HCT116 (cell line): ENCODE data around the gene OR10G3. TPM values are rescaled to one million over a fixed set of nuclear protein-coding genes. Genes with fewer than 3 reads are reported as not detected.

Experiments used
- ATAC-seq: fragments of 200-7000 bp; cut with Tn5 transposase; 2 replicates; pipeline ENCODE4 v1.9.1; 2020; ENCODE audit warnings: mild to moderate bottlenecking, moderate library complexity
- Bru-seq: library from RNA; stranded (reverse); fragments of 400-500 nt; gene quantifications from one replicate; lab custom pipeline; 2021; lab: Mats Ljungman, UMichigan
- BruChase-seq, 2 experiments: library from RNA; stranded (reverse); fragments of 400-500 nt; gene quantifications; one replicate each; lab custom pipeline; 2021; lab: Mats Ljungman, UMichigan
- BruUV-seq: library from RNA; stranded (reverse); fragments of 400-500 nt; replicated peaks from 2 replicates; lab custom pipeline; 2021; lab: Mats Ljungman, UMichigan
- CTCF ChIA-PET: fragments of 300-600 bp; sonication (Branson Sonifier 250); formaldehyde crosslinking; loops from one replicate; lab custom pipeline; 2021; ENCODE audit warnings: antibody characterized with exemption; lab: Charles Lee
- POLR2A ChIA-PET: fragments of 300-600, 350-600 bp; sonication (Branson Sonifier 250); formaldehyde crosslinking; loops from one replicate; lab custom pipeline; 2021; ENCODE audit warnings: antibody characterized with exemption; lab: Charles Lee
- RAD21 ChIA-PET, 2 experiments: fragments of 300-600 bp; sonication (Branson Sonifier 250); formaldehyde crosslinking; loops; one replicate each; lab custom pipeline; 2023; ENCODE audit warnings: low total read pairs in 2 of 2; ENCODE audit not compliant: uncharacterized antibody in 2 of 2, unreplicated experiment in 2 of 2, low non-redundant PET in 1 of 2; lab: Charles Lee
- DNase-seq: peaks from one replicate; pipeline ENCODE4 v3.0.0-alpha.2; 2010; ENCODE audit warnings: low read depth, low spot score
- H2AFZ ChIP-seq: fragments of 200-600 bp; shearing (Covaris generic), sonication (generic); 2 replicates; pipeline ENCODE4 v1.6.1; 2017; ENCODE audit warnings: low read depth, mixed run types, mixed read lengths, antibody characterized with exemption, low read length; ENCODE audit not compliant: poor library complexity, severe bottlenecking
- H3K27ac ChIP-seq: 2 replicates; pipeline ENCODE4 v1.5.1; 2012; ENCODE audit warnings: low read depth, low read length
- H3K27me3 ChIP-seq: fragments of 200-600 bp; sonication (generic); 2 replicates; pipeline ENCODE4 v1.6.1; 2016; ENCODE audit warnings: mixed run types, low read length, mixed read lengths; ENCODE audit not compliant: insufficient read depth
- H3K36me3 ChIP-seq, 2 experiments: fragments of 200-500 bp in 1 of 2; fragments of 200-600 bp in 1 of 2; sonication (Bioruptor generic) in 1 of 2; sonication (generic) in 1 of 2; 2 replicates each; pipeline versions ENCODE4 v1.5.1 to v1.6.1; 2014 to 2016; ENCODE audit warnings: low read length in 2 of 2, inconsistent platforms in 1 of 2, mixed read lengths in 1 of 2, mixed run types in 1 of 2; ENCODE audit not compliant: insufficient read depth in 2 of 2, control insufficient read depth in 1 of 2
- H3K4me1 ChIP-seq, 2 experiments: fragments of 200-600 bp in 1 of 2; sonication (generic) in 1 of 2; 2 replicates each; pipeline versions ENCODE4 v1.5.1 to v1.6.1; 2012 to 2017; ENCODE audit warnings: low read length in 2 of 2, inconsistent platforms in 1 of 2, mild to moderate bottlenecking in 1 of 2, mixed read lengths in 1 of 2, mixed run types in 1 of 2, moderate library complexity in 1 of 2; ENCODE audit not compliant: insufficient read depth in 2 of 2, control insufficient read depth in 1 of 2
- H3K4me2 ChIP-seq: fragments of 200-600 bp; sonication (generic); 2 replicates; pipeline ENCODE4 v1.6.1; 2017; ENCODE audit warnings: mixed run types, low read length, mixed read lengths
- H3K4me3 ChIP-seq, 2 experiments: fragments of 200-600 bp in 1 of 2; sonication (generic) in 1 of 2; replicated peaks in 1 of 2; 2 replicates each; pipeline ENCODE4 v1.5.1; 2011 to 2016; ENCODE audit warnings: low read length in 2 of 2, control low read depth in 1 of 2, low read depth in 1 of 2, mild to moderate bottlenecking in 1 of 2, mixed read lengths in 1 of 2, mixed run types in 1 of 2
- H3K79me2 ChIP-seq: fragments of 200-600 bp; sonication (generic); 2 replicates; pipeline ENCODE4 v1.6.1; 2017; ENCODE audit warnings: mild to moderate bottlenecking, mixed run types, low read length, moderate library complexity, mixed read lengths; ENCODE audit not compliant: insufficient read depth
- H3K9ac ChIP-seq: fragments of 200-600 bp; sonication (generic); 2 replicates; pipeline ENCODE4 v1.6.1; 2016; ENCODE audit warnings: low read length, mixed read lengths
- H3K9me2 ChIP-seq: fragments of 200-600 bp; sonication (generic), shearing (Covaris generic); 2 replicates; pipeline ENCODE4 v1.6.1; 2017; ENCODE audit warnings: mixed run types, mild to moderate bottlenecking, moderate library complexity; ENCODE audit not compliant: insufficient read depth
- H3K9me3 ChIP-seq, 2 experiments: fragments of 200-500 bp in 1 of 2; fragments of 200-600 bp in 1 of 2; sonication (Bioruptor generic) in 1 of 2; sonication (generic) in 1 of 2; 2 replicates each; pipeline ENCODE4 v1.6.1; 2014 to 2017; ENCODE audit warnings: low read length in 2 of 2, mixed read lengths in 2 of 2, inconsistent platforms in 1 of 2, low read depth in 1 of 2, mild to moderate bottlenecking in 1 of 2, mixed run types in 1 of 2, moderate library complexity in 1 of 2; ENCODE audit not compliant: control insufficient read depth in 1 of 2, insufficient read depth in 1 of 2
- H4K20me1 ChIP-seq: fragments of 200-600 bp; sonication (generic), shearing (Covaris generic); 2 replicates; pipeline ENCODE4 v1.6.1; 2017; ENCODE audit warnings: mixed run types, mild to moderate bottlenecking, moderate library complexity; ENCODE audit not compliant: insufficient read depth
- CBX3 ChIP-seq: IDR thresholded peaks from 2 replicates; pipeline ENCODE4 v1.6.1; 2012; ENCODE audit warnings: low read depth
- CEBPB ChIP-seq: IDR thresholded peaks from 2 replicates; pipeline ENCODE4 v1.6.1; 2012; ENCODE audit warnings: low read depth
- ELF1 ChIP-seq: IDR thresholded peaks from 2 replicates; pipeline ENCODE4 v1.6.1; 2012; ENCODE audit warnings: low read depth, borderline replicate concordance
- JUND ChIP-seq: IDR thresholded peaks from 2 replicates; pipeline ENCODE4 v1.6.1; 2012
- MAX ChIP-seq: IDR thresholded peaks from 2 replicates; pipeline ENCODE4 v1.6.1; 2012
- POLR2A ChIP-seq: IDR thresholded peaks from 2 replicates; pipeline ENCODE4 v1.7.0; 2011; ENCODE audit warnings: borderline replicate concordance; ENCODE audit not compliant: insufficient read depth, insufficient read length; ENCODE audit errors: extremely low read depth
- SP1 ChIP-seq: IDR thresholded peaks from 2 replicates; pipeline ENCODE4 v1.6.1; 2012; ENCODE audit warnings: low read depth
- SRF ChIP-seq: IDR thresholded peaks from 2 replicates; pipeline ENCODE4 v1.6.1; 2012; ENCODE audit warnings: low read depth
- TCF7L2 ChIP-seq: IDR thresholded peaks from 2 replicates; pipeline ENCODE4 v1.7.0; 2011; ENCODE audit warnings: borderline replicate concordance, inconsistent platforms; ENCODE audit not compliant: insufficient read depth, insufficient read length; ENCODE audit errors: extremely low read depth
- YY1 ChIP-seq: IDR thresholded peaks from 2 replicates; pipeline ENCODE4 v1.6.1; 2011; ENCODE audit warnings: low read length, low read depth, moderate library complexity, mild to moderate bottlenecking; ENCODE audit not compliant: insufficient replicate concordance; ENCODE audit errors: extremely low read depth
- ZBTB33 ChIP-seq: IDR thresholded peaks from 2 replicates; pipeline ENCODE4 v1.6.1; 2011; ENCODE audit warnings: mild to moderate bottlenecking, low read length, moderate library complexity; ENCODE audit not compliant: insufficient replicate concordance; ENCODE audit errors: extremely low read depth
- ZNF274 ChIP-seq: fragments of 200-500 bp; sonication (Bioruptor generic); IDR thresholded peaks from 2 replicates; pipeline ENCODE4 v1.6.1; 2014; ENCODE audit warnings: mild to moderate bottlenecking, low read depth, low read length, inconsistent platforms
- intact Hi-C: fragments of 100-400 bp; cut with micrococcal nuclease; formaldehyde crosslinking; loops from 2 replicates; pipeline ENCODE4 v1.10.0; 2022
- long read RNA-seq: library from polyadenylated mRNA; unstranded; transcript quantifications from one replicate; pipeline ENCODE4 v2.0.0, GENCODE V29; 2021; ENCODE audit not compliant: unreplicated experiment
- polyA plus RNA-seq: library from polyadenylated mRNA; unstranded; fragments of >200 nt; gene quantifications from 2 replicates; pipeline ENCODE4 v1.2.1, GENCODE V29; 2012; ENCODE audit warnings: missing spikeins
- total RNA-seq: library from RNA; stranded (reverse); gene quantifications from one replicate; pipeline ENCODE4 v1.2.1, GENCODE V29; 2021; ENCODE audit not compliant: unreplicated experiment
- TF ChIP-seq, protein P1 (sequence below): IDR thresholded peaks from 2 replicates; pipeline ENCODE4 v1.6.1; 2012
- TF ChIP-seq, protein P2 (sequence below), 3 experiments: fragments of 200-600 bp in 1 of 3; sonication (generic) in 1 of 3; IDR thresholded peaks in 2 of 3; conservative IDR thresholded peaks in 1 of 3; 2 replicates each; pipeline ENCODE4 v1.5.1; 2012 to 2017; ENCODE audit warnings: low read depth in 2 of 3, low read length in 2 of 3, antibody characterized with exemption in 1 of 3, borderline replicate concordance in 1 of 3, control low read depth in 1 of 3, mild to moderate bottlenecking in 1 of 3, mixed read lengths in 1 of 3, mixed run types in 1 of 3, moderate library complexity in 1 of 3; ENCODE audit not compliant: insufficient read depth in 1 of 3

OR10G3 gene, protein sequence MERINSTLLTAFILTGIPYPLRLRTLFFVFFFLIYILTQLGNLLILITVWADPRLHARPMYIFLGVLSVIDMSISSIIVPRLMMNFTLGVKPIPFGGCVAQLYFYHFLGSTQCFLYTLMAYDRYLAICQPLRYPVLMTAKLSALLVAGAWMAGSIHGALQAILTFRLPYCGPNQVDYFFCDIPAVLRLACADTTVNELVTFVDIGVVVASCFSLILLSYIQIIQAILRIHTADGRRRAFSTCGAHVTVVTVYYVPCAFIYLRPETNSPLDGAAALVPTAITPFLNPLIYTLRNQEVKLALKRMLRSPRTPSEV
- total RNA-seq (not detected), Bru-seq, nascent RNA (not detected), BruChase-seq, experiment 1, labeled RNA remaining after a 6-hour chase (not detected), BruChase-seq, experiment 2, labeled RNA remaining after a 2-hour chase (not detected)
- not detected in 2 replicates for polyA plus RNA-seq
- long read RNA-seq = 0 reads

DNA sequence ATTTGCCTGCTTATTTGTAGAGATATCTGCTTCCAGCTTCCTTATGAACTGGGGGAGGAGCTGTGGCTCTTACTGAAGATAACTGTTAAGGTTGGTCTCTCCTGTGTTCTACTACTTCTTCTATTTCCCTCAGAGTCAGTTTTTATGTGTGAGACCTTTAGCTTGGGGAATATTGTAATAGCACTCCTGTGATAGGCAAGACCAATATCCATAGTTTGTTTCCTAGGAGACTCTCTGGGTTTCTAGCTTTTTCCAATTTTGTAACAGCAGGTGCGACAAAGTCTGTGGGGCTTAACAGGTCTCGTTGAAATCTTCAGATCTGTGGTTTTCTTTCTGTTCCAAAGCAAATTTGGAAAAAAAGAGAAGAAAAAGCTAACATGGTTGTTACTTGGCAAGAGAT is at the start of gene OR10G3:
TSS of gene OR10G3 (minus strand) at position 101 of the 400 bp plus-strand sequence. CDS start 9,332 bp downstream, outside the sequence.
- H3K4me1 ChIP-seq = no peaks in the 10 kb centered on the region
- H3K4me2 ChIP-seq = no peak within 1 kb of the TSS
- POLR2A ChIA-PET = no interaction called here
- intact Hi-C loops = no loop called here
- H3K4me3 ChIP-seq = no peak within 1 kb of the TSS
- H3K9me2 ChIP-seq = no peaks in the 10 kb centered on the region
- H3K79me2 ChIP-seq = no peaks in the 10 kb centered on the region
- H3K9me3 ChIP-seq = no peaks in the 10 kb centered on the region
- ATAC-seq = no peak
- no peak for TF ChIP-seq POLR2A
- TF ChIP-seq ZBTB33 = no peak
- no peak for TF ChIP-seq YY1
- no peak for TF ChIP-seq ELF1
- no peak for TF ChIP-seq MAX
- no peak for TF ChIP-seq ZNF274
- TF ChIP-seq, protein P1, sequence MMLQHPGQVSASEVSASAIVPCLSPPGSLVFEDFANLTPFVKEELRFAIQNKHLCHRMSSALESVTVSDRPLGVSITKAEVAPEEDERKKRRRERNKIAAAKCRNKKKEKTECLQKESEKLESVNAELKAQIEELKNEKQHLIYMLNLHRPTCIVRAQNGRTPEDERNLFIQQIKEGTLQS = no peak
- no peak for TF ChIP-seq TCF7L2
- no peak for TF ChIP-seq JUND
- TF ChIP-seq CBX3 = no peak
- TF ChIP-seq SRF = no peak
- TF ChIP-seq, protein P2, sequence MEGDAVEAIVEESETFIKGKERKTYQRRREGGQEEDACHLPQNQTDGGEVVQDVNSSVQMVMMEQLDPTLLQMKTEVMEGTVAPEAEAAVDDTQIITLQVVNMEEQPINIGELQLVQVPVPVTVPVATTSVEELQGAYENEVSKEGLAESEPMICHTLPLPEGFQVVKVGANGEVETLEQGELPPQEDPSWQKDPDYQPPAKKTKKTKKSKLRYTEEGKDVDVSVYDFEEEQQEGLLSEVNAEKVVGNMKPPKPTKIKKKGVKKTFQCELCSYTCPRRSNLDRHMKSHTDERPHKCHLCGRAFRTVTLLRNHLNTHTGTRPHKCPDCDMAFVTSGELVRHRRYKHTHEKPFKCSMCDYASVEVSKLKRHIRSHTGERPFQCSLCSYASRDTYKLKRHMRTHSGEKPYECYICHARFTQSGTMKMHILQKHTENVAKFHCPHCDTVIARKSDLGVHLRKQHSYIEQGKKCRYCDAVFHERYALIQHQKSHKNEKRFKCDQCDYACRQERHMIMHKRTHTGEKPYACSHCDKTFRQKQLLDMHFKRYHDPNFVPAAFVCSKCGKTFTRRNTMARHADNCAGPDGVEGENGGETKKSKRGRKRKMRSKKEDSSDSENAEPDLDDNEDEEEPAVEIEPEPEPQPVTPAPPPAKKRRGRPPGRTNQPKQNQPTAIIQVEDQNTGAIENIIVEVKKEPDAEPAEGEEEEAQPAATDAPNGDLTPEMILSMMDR (IDR thresholded peaks at IDR 0.05 in 2 of 3, conservative IDR thresholded peaks at IDR 0.05 in 1 of 3; ENCODE audit: borderline replicate concordance in 1 of 3, insufficient read depth in 1 of 3, low read depth in 2 of 3, low read length in 2 of 3) = no peak
- no peak for TF ChIP-seq SP1
- no peak for TF ChIP-seq CEBPB
- TF ChIP-seq, all 23 proteins: peak for 0
- Histone ChIP-seq H3K27ac (no peak within 1 kb of the TSS), H3K27me3 (no peaks in the 10 kb centered on the region; the same call in 1 of the 2 replicates), H2AFZ (no peak within 1 kb of the TSS), H4K20me1 (no peaks in the 10 kb centered on the region), H3K36me3 (no peaks in the 10 kb centered on the region), H3K9ac (no peak within 1 kb of the TSS)
- CTCF ChIA-PET = no interaction called here
- RAD21 ChIA-PET = no interaction called here
- DNase-seq = no peak
- BruUV-seq = no TSS peak
